Caki2 (cell line): ENCODE data around the gene NOVA2. TPM values are rescaled to one million over a fixed set of nuclear protein-coding genes. Genes with fewer than 3 reads are reported as not detected.
"Not testable (repeated sequence)": the region's sequence is repeated elsewhere in the genome, so short reads cannot be mapped to it uniquely, and the experiment has no call there.

Experiments used
- DNase-seq: peaks from one replicate; pipeline ENCODE4 v3.0.0-alpha.2; 2015; ENCODE audit warnings: low read depth
- in situ Hi-C: cut with HindIII; loops from 2 replicates; pipeline ENCODE4 v1.10.0; 2016; ENCODE audit warnings: low sequenced_read_pairs, low pct_unique_long_range_greater_than_20kb, mixed read lengths
- total RNA-seq: library from RNA; depleted of rRNA; stranded (reverse); fragments of >200 nt; shearing (Covaris generic); gene quantifications from 2 replicates; pipeline ENCODE4 v1.2.3, GENCODE V29; 2014; ENCODE audit warnings: low replicate concordance

The NOVA2 gene
- total RNA-seq, 1 experiment from 2014 or later: not detected

- in situ Hi-C loops: no loop called here
These were observed 64.7 kb downstream of the NOVA2 start for GRCh38 chr19:45908956-45909355.

GRCh38 chr19:45906221-45906620 is 67.4 kb downstream of the NOVA2 start:
- in situ Hi-C loops: no loop called here
- DNase-seq: no peak

More at GRCh38 chr19:45908956-45909355, 64.7 kb downstream of the NOVA2 start:
- DNase-seq: no peak

- in situ Hi-C loops: no loop called here
- no peak for DNase-seq
These were observed 68.7 kb downstream of the NOVA2 start for GRCh38 chr19:45905011-45905410.

GRCh38 chr19:45902651-45903625 is 70.7 kb downstream of the NOVA2 start:
- in situ Hi-C loops: no loop called here
- peak; percentile 97 for DNase-seq

- in situ Hi-C loops: no loop called here
- DNase-seq: no peak
These were observed 71.6 kb downstream of the NOVA2 start, which contains the start of gene MYPOP for GRCh38 chr19:45901912-45902650. TSS of gene MYPOP (minus strand) at chr19:45902613. CDS start at chr19:45901773, 840 bp downstream.

GRCh38 chr19:45901432-45901911 is 72.2 kb downstream of the NOVA2 start:
- in situ Hi-C loops: no loop called here
- no peak for DNase-seq

- in situ Hi-C loops: no loop called here
- no peak for DNase-seq
These were observed 72.8 kb downstream of the NOVA2 start for GRCh38 chr19:45900738-45901431.

GRCh38 chr19:45899919-45900589 is 73.6 kb downstream of the NOVA2 start:
- in situ Hi-C loops: no loop called here
- DNase-seq: no peak

GRCh38 chr19:45899253-45899652 is 74.4 kb downstream of the NOVA2 start:
- DNase-seq: no peak
- in situ Hi-C loops: no loop called here

GRCh38 chr19:45897261-45897812 is 76.3 kb downstream of the NOVA2 start:
- in situ Hi-C loops: no loop called here
- DNase-seq: no peak

- in situ Hi-C loops, DNase-seq: not testable (repeated sequence)
These were observed 77.6 kb downstream of the NOVA2 start for GRCh38 chr19:45895983-45896599.

GRCh38 chr19:45895519-45895972 is 78.1 kb downstream of the NOVA2 start:
- in situ Hi-C loops: no loop called here
- DNase-seq: no peak

GRCh38 chr19:45890877-45891276 is 82.8 kb downstream of the NOVA2 start:
- in situ Hi-C loops: no loop called here
- DNase-seq: no peak

GRCh38 chr19:45889210-45889885 is 84.3 kb downstream of the NOVA2 start:
- DNase-seq: no peak
- in situ Hi-C loops: no loop called here

- DNase-seq: no peak
- in situ Hi-C loops: no loop called here
These were observed 86.4 kb downstream of the NOVA2 start for GRCh38 chr19:45887200-45887710.

GRCh38 chr19:45886427-45887199 is 87.1 kb downstream of the NOVA2 start:
- in situ Hi-C loops: no loop called here

More at GRCh38 chr19:45886427-45887199, 87.1 kb downstream of the NOVA2 start:
- peak; percentile 96 for DNase-seq
